ENCODE data around the gene ALMS1.
"Not testable (repeated sequence)": the region's sequence is repeated elsewhere in the genome, so short reads cannot be mapped to it uniquely, and the experiment has no call there.

ALMS1 gene, protein sequence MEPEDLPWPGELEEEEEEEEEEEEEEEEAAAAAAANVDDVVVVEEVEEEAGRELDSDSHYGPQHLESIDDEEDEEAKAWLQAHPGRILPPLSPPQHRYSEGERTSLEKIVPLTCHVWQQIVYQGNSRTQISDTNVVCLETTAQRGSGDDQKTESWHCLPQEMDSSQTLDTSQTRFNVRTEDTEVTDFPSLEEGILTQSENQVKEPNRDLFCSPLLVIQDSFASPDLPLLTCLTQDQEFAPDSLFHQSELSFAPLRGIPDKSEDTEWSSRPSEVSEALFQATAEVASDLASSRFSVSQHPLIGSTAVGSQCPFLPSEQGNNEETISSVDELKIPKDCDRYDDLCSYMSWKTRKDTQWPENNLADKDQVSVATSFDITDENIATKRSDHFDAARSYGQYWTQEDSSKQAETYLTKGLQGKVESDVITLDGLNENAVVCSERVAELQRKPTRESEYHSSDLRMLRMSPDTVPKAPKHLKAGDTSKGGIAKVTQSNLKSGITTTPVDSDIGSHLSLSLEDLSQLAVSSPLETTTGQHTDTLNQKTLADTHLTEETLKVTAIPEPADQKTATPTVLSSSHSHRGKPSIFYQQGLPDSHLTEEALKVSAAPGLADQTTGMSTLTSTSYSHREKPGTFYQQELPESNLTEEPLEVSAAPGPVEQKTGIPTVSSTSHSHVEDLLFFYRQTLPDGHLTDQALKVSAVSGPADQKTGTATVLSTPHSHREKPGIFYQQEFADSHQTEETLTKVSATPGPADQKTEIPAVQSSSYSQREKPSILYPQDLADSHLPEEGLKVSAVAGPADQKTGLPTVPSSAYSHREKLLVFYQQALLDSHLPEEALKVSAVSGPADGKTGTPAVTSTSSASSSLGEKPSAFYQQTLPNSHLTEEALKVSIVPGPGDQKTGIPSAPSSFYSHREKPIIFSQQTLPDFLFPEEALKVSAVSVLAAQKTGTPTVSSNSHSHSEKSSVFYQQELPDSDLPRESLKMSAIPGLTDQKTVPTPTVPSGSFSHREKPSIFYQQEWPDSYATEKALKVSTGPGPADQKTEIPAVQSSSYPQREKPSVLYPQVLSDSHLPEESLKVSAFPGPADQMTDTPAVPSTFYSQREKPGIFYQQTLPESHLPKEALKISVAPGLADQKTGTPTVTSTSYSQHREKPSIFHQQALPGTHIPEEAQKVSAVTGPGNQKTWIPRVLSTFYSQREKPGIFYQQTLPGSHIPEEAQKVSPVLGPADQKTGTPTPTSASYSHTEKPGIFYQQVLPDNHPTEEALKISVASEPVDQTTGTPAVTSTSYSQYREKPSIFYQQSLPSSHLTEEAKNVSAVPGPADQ (N-terminal part only)

DNA sequence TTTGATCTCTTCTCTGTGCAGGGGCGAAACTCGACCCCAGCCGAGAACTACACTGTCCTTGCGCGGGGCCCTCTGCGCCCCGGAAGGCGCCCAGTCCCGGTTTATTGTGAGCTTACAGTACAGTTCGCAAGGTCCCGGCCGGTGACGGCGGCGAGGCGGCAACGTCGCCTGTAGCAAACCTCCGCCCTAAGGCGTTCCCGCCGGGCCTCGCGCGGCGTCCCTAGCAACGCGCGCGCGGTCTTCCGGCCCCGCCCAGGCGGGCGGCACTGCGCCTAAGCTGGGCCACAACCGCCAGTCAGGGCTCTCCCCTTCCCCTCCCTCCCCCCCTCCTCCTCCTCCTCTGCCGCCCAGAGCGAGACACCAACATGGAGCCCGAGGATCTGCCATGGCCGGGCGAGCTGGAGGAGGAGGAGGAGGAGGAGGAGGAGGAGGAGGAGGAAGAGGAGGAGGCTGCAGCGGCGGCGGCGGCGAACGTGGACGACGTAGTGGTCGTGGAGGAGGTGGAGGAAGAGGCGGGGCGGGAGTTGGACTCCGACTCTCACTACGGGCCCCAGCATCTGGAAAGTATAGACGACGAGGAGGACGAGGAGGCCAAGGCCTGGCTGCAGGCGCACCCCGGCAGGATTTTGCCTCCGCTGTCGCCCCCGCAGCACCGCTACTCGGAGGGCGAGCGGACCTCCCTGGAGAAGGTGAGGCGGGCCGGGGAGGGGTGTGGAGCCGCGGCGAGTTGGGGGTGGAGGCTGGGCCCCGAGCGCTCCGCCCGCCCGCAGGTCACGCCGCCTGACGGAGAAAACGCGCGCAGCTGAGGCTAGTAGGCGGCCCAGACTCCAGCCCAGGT lies at the start of gene ALMS1:
TSS of gene ALMS1 (plus strand) at position 333 of the 838 bp plus-strand sequence. CDS start at position 366, 33 bp downstream.
- DNase-seq: peak; percentile 96

GRCh38 chr2:73337828-73338227 lies 47.8 kb upstream of the ALMS1 start:
- DNase-seq: no peak

DNA sequence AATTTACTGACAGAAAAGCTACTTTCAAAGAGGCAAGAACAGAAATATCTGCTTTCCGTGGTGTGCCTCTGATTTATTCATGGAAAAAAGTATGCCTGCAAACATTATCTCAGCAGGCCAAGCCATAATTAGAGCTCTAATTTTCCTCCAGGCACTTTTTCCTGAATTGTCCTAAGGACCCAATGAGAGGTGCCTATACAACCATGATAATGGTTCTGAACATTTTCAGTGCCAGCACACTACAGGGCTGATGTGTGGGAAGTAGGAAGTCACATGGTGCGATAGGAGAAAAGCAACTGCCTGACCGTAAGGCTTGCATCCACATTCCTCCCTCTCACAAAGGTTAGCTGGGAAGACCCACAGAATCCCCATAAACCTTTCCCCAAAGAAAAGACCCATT lies 46.4 kb upstream of the ALMS1 start:
- DNase-seq: no peak

- no peak for DNase-seq
These were observed 44.6 kb upstream of the ALMS1 start for GRCh38 chr2:73341039-73341438.

DNA sequence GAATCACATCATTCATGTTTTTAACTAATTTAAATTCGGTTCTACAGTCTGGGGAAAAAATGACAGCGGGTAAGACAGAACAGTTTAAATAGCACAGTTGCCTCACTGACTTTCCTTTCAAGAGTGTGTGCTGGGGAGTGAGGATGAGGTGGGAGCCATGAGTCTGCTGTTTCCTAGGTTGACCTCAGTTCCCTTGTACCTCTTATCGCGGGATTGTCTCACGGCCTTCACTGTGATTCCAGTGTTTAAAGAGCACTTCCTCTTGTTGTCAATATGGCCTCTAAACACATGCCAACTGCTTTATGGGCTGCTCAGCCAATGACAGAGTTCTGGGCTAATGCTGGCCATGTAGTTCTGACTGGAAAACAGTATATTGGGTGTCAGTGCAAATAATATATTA lies 41.6 kb upstream of the ALMS1 start:
- DNase-seq: no peak

DNA sequence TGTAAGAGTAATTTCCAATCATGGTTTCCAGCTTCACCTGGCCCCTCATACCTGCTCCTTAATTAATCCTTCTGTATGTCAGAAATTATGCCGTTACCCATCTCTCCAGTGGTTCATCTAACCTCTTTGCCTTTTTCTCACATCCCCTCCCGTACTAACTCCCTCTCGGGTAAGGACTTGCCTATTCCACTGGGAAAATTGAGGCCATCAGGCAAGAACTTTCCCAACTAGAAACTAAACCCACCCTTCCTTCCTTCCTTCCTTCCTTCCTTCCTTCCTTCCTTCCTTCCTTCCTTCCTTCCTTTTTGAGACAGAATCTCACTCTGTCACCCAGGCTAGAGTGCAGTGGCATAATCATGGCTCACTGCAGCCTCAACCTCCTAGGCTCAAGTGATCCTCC lies 40.9 kb upstream of the ALMS1 start:
- DNase-seq: not testable (repeated sequence)

DNA sequence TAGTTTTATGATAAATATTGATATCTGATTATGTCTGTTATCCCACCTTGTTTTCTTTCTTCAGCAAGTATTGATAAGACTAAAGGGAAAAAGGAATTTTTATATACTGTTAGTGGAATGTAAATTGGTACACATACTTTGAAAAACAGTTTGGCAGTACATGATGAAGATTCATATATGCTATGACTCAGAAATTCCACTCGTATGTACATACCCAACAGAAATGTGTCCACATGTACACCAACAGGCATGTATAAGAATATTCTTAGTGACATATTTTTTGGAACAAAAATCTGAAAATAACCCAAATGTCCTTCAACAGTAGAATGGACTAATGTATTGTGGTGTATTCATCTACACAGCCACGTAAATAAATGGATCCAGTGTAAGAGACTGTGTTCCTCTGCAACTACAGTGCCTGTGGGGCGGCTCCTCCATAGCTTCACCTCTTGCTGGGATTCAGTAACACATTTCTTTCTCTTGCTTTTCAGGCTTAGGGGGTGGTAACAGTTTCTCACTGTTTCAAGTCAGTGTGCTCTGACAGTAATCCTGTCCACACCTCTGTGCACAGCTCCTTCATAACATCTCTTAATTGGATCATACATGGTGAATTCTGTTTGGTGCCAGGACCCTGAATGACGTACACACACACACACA lies 35.5 kb upstream of the ALMS1 start:
- DNase-seq: no peak

GRCh38 chr2:73356097-73356496 lies 29.5 kb upstream of the ALMS1 start:
- DNase-seq: no peak

- DNase-seq: no peak
These were observed 25.5 kb upstream of the ALMS1 start for GRCh38 chr2:73359915-73360697.

- no peak for DNase-seq
These were observed 19.6 kb upstream of the ALMS1 start for GRCh38 chr2:73366060-73366459.

DNA sequence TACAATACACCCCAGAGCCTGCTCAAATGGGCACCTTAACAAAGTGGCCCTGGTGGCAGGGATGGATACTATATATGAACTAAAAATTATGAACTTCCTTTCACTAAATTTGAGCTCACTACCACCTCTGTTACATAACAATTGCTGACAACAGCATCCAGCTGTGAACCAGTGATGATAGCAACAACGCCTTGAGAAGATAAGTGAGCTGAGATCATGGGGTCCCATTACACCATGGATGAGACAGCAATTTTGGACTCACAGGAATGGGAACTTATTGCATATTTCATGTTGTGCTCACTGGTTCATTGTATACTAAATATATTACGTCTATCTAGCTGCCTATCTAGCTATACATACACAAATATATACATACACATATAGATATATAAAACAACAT lies 16.9 kb upstream of the ALMS1 start:
- no peak for DNase-seq

GRCh38 chr2:73370348-73370747 lies 15.3 kb upstream of the ALMS1 start:
- no peak for DNase-seq

GRCh38 chr2:73373344-73373743 lies 12.3 kb upstream of the ALMS1 start:
- DNase-seq: no peak

DNA sequence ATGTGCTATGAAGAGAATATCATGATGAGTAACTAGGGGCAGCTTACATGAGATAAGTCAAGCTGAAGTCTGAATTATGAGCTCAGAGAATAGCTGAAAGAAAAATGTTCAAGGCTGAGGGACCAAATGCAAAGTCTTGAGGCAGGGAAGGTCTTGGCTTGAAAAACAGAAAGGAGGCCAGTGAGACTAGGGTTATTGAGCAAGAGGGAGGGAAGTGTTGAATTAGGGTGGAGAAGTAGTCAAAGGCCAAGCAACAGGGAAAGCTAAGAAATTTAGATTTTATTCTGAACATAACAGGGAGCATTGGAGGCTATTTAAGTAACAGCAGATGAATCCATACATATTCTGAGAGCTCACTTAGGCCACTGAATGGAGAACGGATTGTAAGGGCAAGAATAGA lies 11.4 kb upstream of the ALMS1 start:
- DNase-seq: no peak

DNA sequence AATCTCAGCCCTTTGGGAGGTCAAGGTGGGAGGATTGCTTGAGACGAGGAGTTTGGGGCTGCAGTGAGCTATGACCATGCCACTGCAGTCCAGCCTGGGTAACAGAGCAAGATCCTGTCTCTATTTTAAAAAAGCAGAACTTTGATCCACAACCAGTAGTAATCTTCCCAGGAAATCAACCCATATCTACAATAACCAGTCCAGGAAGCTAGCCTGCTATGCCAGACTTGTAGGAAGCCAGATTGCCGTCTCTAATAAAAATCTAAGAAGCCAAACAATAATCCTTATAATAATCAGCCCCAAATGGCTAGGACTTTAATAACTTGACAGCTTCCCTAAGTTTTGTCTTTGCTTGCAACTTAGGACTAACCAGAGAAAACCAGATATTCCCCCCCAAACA lies 9.0 kb upstream of the ALMS1 start:
- DNase-seq: no peak

- DNase-seq: no peak
These were observed 2.6 kb upstream of the ALMS1 start for GRCh38 chr2:73383036-73383435.

DNA sequence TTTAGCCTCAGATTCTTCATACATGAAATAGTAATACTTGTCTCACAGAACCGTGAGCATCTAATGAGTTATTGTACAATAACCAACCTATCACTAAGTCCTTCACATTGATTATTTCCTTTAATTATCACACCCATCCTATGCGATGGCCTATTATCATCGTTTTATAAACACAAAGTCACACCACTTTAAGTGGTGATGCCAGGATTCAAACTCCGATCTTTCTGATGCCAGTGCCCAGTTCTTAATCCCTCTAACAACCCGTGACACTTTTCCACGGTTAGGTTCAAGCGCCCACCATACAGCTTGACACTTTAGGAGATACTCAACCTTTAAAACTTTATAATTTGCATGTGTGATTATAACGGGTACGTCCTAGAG lies 523 bp upstream of the ALMS1 start:
- no peak for DNase-seq

- DNase-seq: no peak
These were observed 769 bp downstream of the ALMS1 start for GRCh38 chr2:73386342-73386868.

DNA sequence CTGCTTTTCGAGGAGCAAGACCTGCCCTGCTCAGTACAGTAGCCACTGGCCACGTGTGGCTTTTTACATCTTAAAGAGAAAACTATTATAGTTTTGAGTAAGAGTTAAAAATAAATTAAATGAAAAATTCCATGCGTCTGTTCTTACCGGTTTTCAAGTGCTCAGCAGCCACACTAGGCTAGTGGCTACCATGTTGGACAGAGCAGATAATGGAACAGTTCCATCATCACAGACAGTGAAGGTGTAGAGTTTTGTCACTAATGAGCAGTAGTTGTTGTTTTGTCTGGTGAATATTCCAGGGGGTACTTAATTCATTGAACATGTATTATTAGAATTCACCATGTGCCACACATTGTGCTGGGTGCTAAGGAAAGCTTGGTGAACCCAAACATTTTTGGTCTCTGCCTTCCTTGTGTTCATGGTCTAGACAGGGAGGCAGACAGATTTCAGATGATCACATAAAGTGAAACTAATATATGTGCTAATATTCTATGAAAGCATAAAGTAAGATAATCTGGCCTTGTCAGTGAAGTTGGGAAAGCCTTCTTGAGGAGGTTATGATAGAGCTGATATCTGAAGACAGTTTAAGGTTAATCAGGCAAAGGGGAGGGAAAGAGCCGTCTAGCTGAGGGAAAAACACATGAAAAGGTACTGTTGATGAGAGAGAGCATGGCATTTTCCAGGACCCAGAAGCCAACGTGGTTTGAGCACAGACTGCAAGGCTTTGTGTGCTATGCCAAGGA lies 1.4 kb downstream of the ALMS1 start:
- DNase-seq: no peak
